HG03196 (cell line): Measurements from ENCODE around the gene PTCHD4.

Experiments used
- ATAC-seq: cut with Tn5 transposase; IDR thresholded peaks from one replicate; pipeline ENCODE4 v1.9.1; 2021; ENCODE audit not compliant: unreplicated experiment

Gene PTCHD4

DNA sequence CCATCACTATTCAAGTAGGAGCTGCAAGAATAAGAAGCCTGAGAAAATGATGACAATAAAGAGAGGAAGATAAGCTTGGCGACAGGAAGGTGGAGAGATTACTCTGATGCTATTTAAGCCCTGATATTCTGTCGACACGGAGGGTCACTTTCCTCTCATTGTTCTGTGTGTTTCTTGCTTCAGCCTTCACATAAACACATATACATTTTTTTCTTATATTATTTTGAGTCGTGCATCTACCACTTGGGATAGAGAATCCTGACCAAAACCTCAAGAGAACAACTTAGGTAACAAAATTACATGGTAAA is 10.5 kb downstream of the PTCHD4 start:
- no peak for ATAC-seq

DNA sequence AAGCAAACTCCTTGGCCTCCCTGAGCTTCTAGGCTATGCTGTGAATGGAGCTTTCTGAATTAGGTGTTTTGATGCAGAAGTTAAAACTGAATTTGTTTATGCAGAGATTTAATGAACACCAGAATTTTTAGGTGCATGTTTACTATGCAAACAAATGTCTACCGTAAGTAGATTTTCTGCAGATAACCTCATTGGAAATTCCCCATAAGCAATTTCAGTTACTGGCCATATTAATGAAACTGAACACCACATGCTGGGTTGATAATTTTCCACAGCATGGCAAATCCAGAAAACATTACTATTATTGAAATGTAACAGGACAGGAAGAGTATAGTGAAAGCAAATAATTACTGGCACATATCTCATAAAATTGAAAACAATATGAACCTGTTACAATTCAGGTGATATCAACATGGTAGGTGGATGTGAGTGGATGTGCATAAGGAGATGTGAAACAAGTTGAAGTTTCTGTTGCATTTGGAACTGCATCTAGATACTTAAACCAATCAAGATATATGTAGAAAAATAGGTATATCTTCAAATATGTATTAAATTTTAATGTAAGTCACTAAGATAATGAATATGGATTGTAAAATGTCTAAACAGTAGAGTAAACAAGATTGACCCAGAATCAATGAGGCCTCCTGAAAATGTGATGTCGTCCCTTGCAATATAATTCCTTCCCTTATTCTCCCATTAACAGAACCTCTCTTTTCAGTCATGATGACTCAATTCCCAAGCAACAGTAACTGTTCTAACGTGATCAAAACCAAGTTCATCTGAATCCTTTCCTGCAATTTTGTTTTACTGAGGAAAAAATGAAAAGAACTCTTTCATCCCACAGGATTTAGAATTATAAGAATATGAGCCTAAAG is 11.0 kb downstream of the PTCHD4 start:
- ATAC-seq, result no peak

DNA sequence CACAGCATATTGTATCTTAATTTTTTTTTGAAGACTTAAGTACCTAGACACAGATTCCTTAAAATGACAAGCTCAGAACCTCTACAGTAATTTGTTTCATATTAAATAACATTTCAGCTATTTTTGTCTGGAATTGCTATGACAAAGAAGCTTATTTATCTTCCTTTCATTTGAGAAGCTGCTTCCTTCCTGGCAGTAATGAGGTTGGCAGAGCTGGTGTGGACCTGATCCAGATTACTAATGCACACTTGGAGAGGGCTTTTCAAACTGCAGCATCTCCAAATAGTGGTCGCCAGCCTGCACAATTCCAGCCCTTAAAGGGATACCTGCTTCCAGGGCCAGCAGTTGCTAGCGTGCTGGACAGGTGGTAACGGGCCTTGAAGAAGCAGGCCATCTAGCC is 12.1 kb downstream of the PTCHD4 start:
- ATAC-seq, result no peak

- ATAC-seq, result no peak
These were observed 18.3 kb downstream of the PTCHD4 start for GRCh38 chr6:48092550-48093217.

- ATAC-seq, result no peak
These were observed 20.5 kb downstream of the PTCHD4 start for GRCh38 chr6:48090546-48090945.

DNA sequence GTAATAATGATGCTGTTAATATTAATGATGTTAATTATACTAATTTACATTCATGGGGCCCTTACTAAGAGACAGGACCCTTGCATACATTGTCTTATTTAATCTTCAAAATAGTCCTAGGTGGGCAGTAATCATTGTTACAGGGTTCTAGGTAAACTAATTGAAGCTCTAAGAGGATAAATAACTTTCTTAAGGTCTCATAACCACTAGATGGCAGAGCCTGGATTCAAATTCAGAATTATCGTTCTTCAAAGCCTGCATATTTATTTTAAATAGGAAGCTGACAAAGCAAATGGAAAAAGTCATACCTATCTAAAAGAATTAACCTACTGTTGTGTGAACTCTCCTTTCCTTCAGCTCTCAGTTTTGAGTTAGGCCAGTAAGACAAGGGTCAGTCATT is 23.5 kb downstream of the PTCHD4 start:
- ATAC-seq, result no peak

- ATAC-seq, result no peak
These were observed 24.8 kb downstream of the PTCHD4 start for GRCh38 chr6:48086187-48086586.

DNA sequence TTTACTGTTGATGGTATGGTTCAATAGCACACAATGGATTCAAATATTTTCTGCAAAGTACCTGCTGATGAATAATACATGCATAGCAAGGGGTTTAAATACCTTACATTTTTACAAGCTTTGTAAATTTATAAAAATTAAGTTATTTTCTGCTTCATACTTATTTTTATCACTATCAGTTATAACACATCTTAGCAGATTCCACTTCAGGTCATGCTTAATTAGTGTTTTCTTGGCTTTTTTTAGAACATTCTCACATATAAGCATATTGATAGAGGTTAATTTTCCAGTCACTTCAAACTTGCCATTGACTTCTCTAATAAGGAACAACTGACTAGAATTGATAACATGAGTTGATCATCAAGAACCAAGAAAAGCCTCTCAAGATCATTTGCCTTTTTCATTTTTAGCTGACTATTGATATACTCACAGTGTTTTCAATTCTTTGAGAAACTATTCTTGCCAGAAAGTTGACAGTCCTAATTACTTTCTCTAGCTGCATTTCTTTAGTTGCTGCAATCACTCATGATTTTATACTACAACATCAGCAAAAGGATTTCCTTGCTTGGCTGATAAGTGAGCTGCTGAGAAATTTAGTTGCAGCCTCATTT is 25.8 kb downstream of the PTCHD4 start:
- no peak for ATAC-seq

DNA sequence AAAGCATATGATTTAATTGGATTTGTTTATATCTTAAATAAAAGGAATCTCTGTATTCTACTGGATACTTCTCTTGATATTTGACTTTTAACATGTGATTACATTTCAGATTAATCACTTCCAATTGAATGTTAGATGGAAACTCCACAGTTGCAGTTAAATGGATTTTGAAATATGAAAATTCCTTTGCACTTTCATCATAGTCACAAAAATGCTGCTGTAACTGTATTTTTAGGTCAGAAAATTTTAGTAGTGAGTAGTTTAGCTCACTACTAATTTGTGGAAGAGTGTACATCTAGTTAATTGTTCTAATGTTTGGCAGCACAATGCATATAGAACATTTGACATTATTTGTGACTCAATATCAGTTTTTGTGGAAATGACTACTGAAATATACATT is 26.8 kb downstream of the PTCHD4 start:
- no peak for ATAC-seq

DNA sequence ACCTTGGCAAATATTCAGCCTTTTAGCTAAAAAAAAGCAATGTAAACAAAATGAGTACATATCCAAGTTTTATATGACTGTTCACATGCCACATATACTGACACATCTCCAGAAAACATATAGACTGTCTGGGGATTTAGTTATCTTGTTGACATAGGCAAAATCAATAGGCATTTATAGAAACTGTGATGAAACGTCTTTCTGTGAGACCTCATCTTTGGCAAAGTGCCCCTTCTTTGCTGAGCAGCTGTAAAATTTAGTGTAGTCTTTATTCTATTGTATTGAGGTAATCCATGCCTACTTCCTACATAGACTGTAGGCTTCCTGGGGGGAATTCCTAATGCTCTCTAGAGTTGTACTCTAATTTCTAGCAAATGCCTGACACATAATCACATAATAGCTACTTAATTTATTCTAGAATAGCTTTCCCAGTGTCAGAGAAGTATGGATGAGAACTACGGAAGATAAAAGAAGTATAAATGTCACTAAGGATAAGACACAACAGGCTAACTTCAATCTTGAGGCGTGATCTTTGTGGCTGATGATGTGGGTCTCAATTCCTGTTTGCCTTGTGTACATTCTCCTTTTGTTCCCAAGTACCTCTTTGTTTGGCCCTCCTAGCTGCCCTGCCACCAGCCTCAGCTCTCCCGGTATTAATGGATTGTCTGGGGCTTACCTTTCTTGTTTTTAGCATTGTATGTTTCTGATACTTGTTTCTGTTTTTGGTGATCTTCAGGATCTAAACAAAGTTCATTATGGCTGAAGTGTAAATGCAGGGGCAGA is 30.6 kb downstream of the PTCHD4 start:
- no peak for ATAC-seq

DNA sequence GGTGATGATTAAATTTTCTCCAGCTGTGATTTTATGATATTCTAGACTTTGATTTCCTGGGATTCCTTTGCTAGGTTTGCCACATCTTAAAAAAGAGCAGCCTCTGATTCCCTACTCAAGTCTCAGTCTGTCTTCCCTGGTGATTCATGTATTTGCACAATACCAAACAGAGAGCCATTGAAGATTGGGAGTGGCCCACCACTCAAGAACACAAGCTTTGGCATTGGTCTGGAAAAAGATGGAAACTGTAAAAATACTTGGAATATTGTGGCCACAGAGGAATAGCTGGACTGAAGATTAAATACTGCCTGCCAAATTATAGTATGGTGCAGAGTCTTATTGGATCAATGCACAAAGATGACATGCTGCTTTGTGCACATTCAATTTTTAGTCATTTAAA is 32.9 kb downstream of the PTCHD4 start:
- no peak for ATAC-seq

DNA sequence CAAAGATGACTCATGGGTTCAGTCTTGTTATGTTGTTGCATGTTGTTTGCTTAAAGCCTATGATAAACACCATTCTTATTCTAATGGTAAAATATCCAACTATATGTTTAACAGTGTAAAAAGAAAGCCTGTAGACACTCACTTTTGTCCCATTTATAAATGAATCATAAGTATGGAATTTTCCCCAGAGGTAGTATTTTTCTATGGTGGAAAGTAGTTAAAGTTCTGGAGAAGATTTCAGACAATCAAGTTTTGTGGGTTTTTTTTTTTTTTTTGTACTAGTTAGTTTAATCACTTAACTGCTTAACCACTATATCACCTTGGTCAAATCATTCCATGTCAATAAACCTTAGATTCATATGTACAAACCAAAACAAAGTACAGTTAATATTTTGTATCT is 35.8 kb downstream of the PTCHD4 start:
- ATAC-seq, result no peak

DNA sequence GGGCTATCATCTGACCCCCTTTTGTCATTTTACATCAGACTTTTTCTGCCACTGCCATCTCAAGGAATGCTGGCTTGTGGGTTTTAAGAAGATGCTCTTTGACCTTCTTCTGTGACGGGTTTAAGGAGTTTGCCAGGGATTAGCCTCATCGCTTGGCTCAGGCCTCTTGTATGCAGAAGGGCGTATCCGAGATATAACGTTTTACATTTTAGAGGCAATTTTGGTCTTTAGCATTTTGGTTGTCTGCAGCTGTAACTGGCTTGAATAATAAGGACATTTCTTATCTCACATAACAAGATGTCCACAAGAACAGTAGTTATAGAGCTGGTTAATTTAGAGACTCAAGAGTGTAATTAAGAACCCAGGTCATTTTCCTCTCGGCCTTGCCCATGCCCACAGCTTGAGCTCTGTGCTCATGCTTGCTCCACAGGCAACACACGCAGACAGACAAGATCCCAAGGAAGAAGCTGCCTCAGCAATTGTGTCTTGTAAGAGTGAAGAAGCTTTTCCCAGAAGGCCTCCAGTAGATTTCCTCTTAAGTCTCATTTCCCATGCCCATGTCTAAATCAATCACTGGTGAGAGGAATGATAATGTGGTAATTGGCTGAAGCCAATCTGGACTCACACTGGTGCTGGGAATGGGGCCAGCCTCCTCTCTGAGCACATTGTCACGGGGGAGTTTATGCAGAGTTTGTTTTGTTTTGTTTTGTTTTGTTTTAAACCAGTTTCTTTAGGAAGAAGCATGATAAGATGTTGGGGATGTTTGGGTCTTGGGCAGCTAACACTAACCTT is 36.8 kb downstream of the PTCHD4 start:
- no peak for ATAC-seq

GRCh38 chr6:48071833-48072232 is 39.2 kb downstream of the PTCHD4 start:
- ATAC-seq, result no peak

- no peak for ATAC-seq
These were observed 41.7 kb downstream of the PTCHD4 start for GRCh38 chr6:48069280-48069679.

DNA sequence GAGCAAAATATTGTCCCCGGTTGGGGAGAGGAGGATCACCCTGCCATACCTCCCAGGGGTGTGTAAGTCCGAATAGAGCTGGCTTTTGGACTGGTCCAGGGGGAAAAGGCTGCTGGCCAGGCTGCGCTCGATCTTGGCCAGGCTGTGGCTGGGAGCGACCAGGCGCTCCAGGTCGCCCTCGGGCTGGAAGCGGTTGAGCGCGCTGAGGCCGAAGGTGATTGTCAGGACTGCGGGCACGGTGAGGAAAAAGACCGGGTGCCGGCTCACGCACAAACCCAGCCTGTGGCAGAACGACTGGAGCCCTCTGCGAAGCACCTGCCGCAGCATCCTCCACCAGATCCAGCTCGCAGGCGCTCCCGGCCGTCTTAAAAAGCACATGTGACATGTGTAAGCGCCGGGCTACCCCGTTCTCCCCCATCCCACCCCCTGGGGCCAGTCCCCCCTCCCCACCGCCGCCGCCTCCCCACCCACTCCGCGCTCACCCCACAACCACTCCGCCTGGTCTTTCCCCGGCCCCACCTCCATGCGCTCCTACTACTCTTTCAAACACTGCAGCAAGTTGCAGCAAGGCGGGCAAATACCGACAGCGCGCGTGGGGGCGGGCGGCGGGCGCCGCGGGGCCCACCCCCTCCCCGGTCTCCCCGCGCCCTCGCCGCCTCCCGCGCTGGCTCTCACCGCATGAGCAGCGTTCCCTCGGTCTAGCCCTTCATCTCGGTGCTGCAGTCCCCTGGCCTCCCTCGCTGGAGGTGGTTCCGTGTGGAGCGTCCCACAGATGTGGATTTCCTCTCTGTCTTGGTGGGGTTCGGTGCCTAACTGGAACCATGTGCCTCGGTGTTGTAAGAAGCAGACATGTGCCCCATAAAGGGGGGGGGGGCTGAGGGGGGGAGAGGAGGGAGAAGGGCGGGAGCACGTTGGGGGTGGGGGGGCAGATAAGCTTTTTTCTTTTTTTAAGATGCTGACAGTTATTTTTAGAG is 42.4 kb downstream of the PTCHD4 start:
- ATAC-seq, result no peak

- no peak for ATAC-seq
These were observed 43.1 kb downstream of the PTCHD4 start for GRCh38 chr6:48067886-48068277.

DNA sequence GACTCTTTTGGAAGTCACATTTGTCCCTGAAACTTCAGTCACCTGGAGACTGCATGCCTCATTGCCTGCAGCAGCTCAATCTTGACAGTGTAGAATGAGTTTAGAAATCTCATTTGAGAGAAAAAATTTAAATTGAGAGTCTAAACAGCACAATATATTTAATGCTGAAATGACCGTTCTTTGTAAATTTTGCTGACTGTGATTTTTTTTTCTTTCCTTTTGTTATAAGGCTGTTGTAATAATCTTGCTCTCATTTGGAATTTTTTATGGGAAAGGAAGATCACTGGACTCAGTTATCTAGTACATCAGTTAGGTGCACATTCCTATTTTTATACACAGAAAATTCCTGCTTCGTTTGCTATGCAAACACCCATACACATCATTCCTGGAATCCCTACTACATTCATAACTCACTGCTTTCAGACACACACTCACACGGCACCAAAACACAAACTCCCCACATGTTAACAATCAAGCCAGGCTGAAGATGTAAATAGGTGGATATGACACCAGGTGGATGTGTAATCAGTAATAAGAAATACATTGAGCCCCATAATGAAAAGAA is 43.8 kb downstream of the PTCHD4 start:
- ATAC-seq, result no peak

GRCh38 chr6:48061265-48061990 is 49.6 kb downstream of the PTCHD4 start:
- ATAC-seq, result no peak
